GM06990 (cell line): ENCODE measurements around the gene ZNF44.

Experiments used
- DNase-seq: peaks from one replicate; pipeline ENCODE4 v3.0.0-alpha.2; 2011; ENCODE audit not compliant: insufficient read length; ENCODE audit errors: extremely low read depth
- H3K27me3 ChIP-seq: replicated peaks from 2 replicates; pipeline ENCODE4 v1.6.0; 2011; ENCODE audit warnings: low read length; ENCODE audit not compliant: control insufficient read depth, insufficient read depth
- H3K36me3 ChIP-seq: 2 replicates; pipeline ENCODE4 v1.5.1; 2011; ENCODE audit warnings: low read length; ENCODE audit not compliant: control insufficient read depth, insufficient read depth
- H3K4me3 ChIP-seq: replicated peaks from 2 replicates; pipeline ENCODE4 v1.5.1; 2011; ENCODE audit warnings: low read depth, mild to moderate bottlenecking, control low read depth, low read length
- CTCF ChIP-seq: IDR thresholded peaks from 2 replicates; pipeline ENCODE4 v1.5.1; 2011; ENCODE audit warnings: low read length, control low read depth, mild to moderate bottlenecking, inconsistent platforms; ENCODE audit not compliant: insufficient read depth, poor library complexity, severe bottlenecking

ZNF44 gene

GRCh38 chr19:12230751-12231733 lies 63.6 kb downstream of the ZNF44 start:
- Histone ChIP-seq H3K36me3 (no peaks in the 10 kb centered on the region), H3K4me3 (no peak overlapping the region), H3K27me3 (no peaks in the 10 kb centered on the region)
- no peak for DNase-seq
- TF ChIP-seq CTCF = no peak

DNA sequence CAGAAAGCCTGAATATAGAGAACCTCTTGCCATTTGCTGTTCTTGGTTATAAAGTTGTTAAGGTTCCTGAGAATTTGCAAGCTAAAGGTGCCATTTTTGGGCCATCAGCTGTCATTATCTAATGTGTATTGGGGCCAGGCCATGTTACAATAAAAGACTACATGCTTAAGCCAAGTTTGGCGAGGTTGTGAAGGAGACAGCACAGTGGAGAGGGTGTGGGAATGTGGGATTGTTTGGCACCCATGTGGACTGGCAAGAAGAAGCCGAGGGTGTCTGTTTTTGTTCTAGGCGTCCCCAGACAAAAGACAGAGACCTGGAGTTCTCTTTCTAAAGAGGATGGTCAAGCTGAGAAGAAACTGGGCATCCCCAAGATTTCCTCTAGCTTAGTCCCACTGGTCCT lies 64.7 kb downstream of the ZNF44 start:
- TF ChIP-seq CTCF = no peak
- DNase-seq = no peak
- no peak overlapping the region for H3K4me3 ChIP-seq
- H3K27me3 ChIP-seq = no peaks in the 10 kb centered on the region
- H3K36me3 ChIP-seq = no peaks in the 10 kb centered on the region

GRCh38 chr19:12224676-12225075 lies 70.0 kb downstream of the ZNF44 start:
- H3K36me3 ChIP-seq = no peaks in the 10 kb centered on the region
- no peak for TF ChIP-seq CTCF
- H3K4me3 ChIP-seq = no peak overlapping the region
- H3K27me3 ChIP-seq = no peaks in the 10 kb centered on the region
- no peak for DNase-seq

GRCh38 chr19:12222980-12223630 lies 71.6 kb downstream of the ZNF44 start:
- no peaks in the 10 kb centered on the region for H3K27me3 ChIP-seq
- H3K36me3 ChIP-seq = no peaks in the 10 kb centered on the region
- no peak for TF ChIP-seq CTCF
- no peak overlapping the region for H3K4me3 ChIP-seq
- no peak for DNase-seq
